Kidney epithelial cell (primary cell): ENCODE results near the gene CDR2. TPM values are rescaled to one million over a fixed set of nuclear protein-coding genes. Genes with fewer than 3 reads are reported as not detected.

Source experiments
- DNase-seq: peaks from one replicate; pipeline ENCODE4 v3.0.0-alpha.2; 2010; ENCODE audit warnings: low read depth
- H3K27me3 ChIP-seq: 2 replicates; pipeline ENCODE4 v1.6.0; 2011; ENCODE audit warnings: low read length; ENCODE audit not compliant: control insufficient read depth, insufficient read depth
- H3K36me3 ChIP-seq: 2 replicates; pipeline ENCODE4 v1.5.1; 2011; ENCODE audit warnings: low read length; ENCODE audit not compliant: control insufficient read depth, insufficient read depth
- H3K4me3 ChIP-seq: 2 replicates; pipeline ENCODE4 v1.5.1; 2011; ENCODE audit warnings: low read depth, mild to moderate bottlenecking, control low read depth, low read length
- total RNA-seq: library from RNA; depleted of rRNA; stranded (reverse); fragments of >200 nt; gene quantifications from 2 replicates; pipeline ENCODE4 v1.2.3, GENCODE V29; 2015
- TF ChIP-seq, protein P1 (sequence below): IDR thresholded peaks from 2 replicates; pipeline ENCODE4 v1.5.1; 2011; ENCODE audit warnings: mild to moderate bottlenecking, moderate library complexity, low read length, control low read depth, inconsistent platforms; ENCODE audit not compliant: insufficient read depth, poor library complexity, severe bottlenecking

CDR2 gene
- total RNA-seq, 1 donor from 2014 or later: 27.0 TPM

DNA sequence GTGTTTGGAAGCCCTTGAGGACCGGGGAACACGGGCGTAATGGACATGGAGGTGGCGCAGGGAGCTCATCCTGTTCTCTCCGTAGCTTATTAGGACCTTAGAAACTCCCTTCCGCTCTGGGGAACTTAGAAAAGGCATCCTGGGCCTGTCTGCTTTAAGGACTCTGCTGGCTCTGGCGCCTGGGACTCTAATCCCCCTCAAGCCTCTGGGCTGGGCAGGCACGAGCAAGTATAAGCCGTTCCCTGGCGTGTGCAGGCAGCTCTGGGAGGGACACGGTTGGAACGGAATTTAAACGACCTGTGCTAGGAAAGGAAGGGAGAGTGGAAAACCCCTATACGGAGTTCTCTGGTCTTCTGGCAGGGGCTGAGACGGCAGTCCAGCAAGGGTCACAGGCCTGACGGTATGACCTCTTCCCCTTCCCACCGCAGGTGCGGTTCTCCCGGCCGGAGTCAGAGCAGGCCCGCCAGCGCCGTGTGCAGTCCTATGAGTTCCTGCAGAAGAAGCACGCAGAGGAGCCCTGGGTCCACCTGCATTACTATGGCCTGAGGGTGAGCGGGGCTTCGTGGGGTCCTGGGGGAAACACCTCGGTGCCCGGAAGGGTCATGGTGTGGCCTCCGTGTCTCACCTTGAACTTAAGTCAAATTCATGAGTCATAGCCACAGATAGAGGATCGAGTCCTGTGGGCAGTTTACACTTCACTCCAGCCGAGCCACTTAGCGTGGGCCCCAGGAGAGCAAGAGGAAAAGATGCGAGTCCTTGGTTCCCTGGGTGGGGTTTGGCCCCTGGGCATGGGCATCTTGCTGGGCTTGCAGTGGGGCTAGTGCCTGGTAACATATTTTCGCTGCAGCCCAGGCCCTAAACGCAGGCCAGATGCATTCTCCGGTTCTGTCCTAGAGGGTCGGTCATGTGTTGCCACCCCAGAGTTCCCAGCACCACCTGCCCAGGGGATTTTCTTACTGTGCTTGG lies 59.5 kb downstream of the CDR2 start:
- H3K4me3 ChIP-seq: no peak overlapping the region
- peaks cover 2% of the 10 kb centered on the region for H3K36me3 ChIP-seq
- TF ChIP-seq, protein P1, sequence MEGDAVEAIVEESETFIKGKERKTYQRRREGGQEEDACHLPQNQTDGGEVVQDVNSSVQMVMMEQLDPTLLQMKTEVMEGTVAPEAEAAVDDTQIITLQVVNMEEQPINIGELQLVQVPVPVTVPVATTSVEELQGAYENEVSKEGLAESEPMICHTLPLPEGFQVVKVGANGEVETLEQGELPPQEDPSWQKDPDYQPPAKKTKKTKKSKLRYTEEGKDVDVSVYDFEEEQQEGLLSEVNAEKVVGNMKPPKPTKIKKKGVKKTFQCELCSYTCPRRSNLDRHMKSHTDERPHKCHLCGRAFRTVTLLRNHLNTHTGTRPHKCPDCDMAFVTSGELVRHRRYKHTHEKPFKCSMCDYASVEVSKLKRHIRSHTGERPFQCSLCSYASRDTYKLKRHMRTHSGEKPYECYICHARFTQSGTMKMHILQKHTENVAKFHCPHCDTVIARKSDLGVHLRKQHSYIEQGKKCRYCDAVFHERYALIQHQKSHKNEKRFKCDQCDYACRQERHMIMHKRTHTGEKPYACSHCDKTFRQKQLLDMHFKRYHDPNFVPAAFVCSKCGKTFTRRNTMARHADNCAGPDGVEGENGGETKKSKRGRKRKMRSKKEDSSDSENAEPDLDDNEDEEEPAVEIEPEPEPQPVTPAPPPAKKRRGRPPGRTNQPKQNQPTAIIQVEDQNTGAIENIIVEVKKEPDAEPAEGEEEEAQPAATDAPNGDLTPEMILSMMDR: no peak
- no peak for DNase-seq
- no peaks in the 10 kb centered on the region for H3K27me3 ChIP-seq

GRCh38 chr16:22313876-22314470 lies 60.4 kb downstream of the CDR2 start:
- no peaks in the 10 kb centered on the region for H3K27me3 ChIP-seq
- peaks cover 2% of the 10 kb centered on the region for H3K36me3 ChIP-seq
- H3K4me3 ChIP-seq: no peak overlapping the region
- DNase-seq: no peak
- TF ChIP-seq, protein P1: no peak

DNA sequence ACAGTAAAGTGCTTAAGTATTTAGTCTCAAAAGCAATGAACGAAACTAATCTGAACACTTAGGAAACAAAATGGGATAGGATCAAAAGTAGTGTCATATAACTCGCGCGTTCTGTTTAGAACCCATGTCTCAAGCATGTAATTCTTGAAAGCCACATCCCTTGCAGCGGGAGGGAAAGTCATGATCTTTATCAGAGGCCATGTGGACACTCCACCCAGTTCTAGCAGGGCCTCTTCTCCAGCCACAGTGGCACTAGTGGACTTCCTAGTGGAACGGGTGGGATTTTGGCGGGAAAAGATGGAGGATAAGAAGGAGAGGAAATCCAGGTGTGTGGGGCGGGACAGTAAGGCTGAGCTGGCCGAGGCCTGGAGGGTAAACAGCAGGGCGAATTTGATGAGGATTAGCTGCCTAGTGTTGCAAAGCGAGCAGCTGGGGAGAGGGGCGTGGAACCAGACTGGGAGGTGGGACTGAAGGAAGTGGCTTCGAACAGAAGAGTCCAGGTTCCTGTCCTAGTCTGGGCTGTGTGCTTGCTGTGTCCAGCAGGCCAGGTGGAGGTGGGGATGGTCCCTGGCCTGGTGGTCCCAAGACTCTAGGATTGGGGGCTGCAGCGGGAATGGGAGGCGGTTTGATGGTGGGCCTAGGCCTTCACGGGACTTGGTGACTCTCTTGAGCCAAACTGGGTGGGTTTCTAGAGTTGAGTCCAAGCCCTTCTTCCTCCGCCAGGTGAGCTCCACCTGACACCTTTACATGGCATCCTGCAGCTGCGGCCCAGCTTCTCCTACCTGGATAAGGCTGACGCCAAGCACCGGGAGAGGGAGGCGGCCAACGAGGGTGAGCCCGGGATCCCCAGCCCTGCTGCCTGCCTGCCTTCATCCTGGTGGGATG lies 61.3 kb downstream of the CDR2 start:
- Histone ChIP-seq H3K27me3 (no peaks in the 10 kb centered on the region), H3K4me3 (no peak overlapping the region), H3K36me3 (peaks cover 2% of the 10 kb centered on the region)
- TF ChIP-seq, protein P1: no peak
- DNase-seq: no peak

- H3K36me3 ChIP-seq: peaks cover 2% of the 10 kb centered on the region
These were observed 62.9 kb downstream of the CDR2 start for GRCh38 chr16:22311520-22311919.

GRCh38 chr16:22308824-22309520 lies 65.4 kb downstream of the CDR2 start:
- no peaks in the 10 kb centered on the region for H3K27me3 ChIP-seq
- no peak for DNase-seq
- no peaks in the 10 kb centered on the region for H3K36me3 ChIP-seq
- TF ChIP-seq, protein P1: no peak
- no peak overlapping the region for H3K4me3 ChIP-seq

More at GRCh38 chr16:22311520-22311919, 62.9 kb downstream of the CDR2 start:
- no peak for DNase-seq
- H3K27me3 ChIP-seq: no peaks in the 10 kb centered on the region
- H3K4me3 ChIP-seq: no peak overlapping the region
- TF ChIP-seq, protein P1: no peak
